IPS-NIHi7 (cell line): Measurements from ENCODE around the gene INPP5F.
"Not testable (repeated sequence)": the region's sequence is repeated elsewhere in the genome, so short reads cannot be mapped to it uniquely, and the experiment has no call there.

Source experiments
- DNase-seq: peaks from one replicate; pipeline ENCODE4 v3.0.0; 2012; ENCODE audit warnings: mixed read lengths; ENCODE audit errors: extremely low spot score

Gene INPP5F

GRCh38 chr10:119705434-119705831 is 20.4 kb upstream of the INPP5F start:
- DNase-seq, result no peak

GRCh38 chr10:119706521-119707278 is 19.1 kb upstream of the INPP5F start:
- DNase-seq, result no peak

GRCh38 chr10:119707331-119707730 is 18.5 kb upstream of the INPP5F start:
- not testable (repeated sequence) for DNase-seq

GRCh38 chr10:119710935-119711334 is 14.9 kb upstream of the INPP5F start:
- DNase-seq, result not testable (repeated sequence)

GRCh38 chr10:119713744-119714483 is 11.9 kb upstream of the INPP5F start:
- DNase-seq, result no peak

- DNase-seq, result no peak
Observed at GRCh38 chr10:119714484-119714816, 11.4 kb upstream of the INPP5F start.

- DNase-seq, result no peak
Observed at GRCh38 chr10:119715628-119716505, 10.0 kb upstream of the INPP5F start.

- DNase-seq, result no peak
Observed at GRCh38 chr10:119723161-119723560, 2.7 kb upstream of the INPP5F start.

- DNase-seq, result no peak
Observed at GRCh38 chr10:119723624-119724023, 2.2 kb upstream of the INPP5F start.

GRCh38 chr10:119724593-119725516 is 995 bp upstream of the INPP5F start:
- DNase-seq, result no peak

GRCh38 chr10:119725517-119725827 is 378 bp upstream of the INPP5F start:
- no peak for DNase-seq

GRCh38 chr10:119726676-119727261 is 919 bp downstream of the INPP5F start:
- no peak for DNase-seq

- no peak for DNase-seq
Observed at GRCh38 chr10:119728172-119728800, 2.4 kb downstream of the INPP5F start.

GRCh38 chr10:119734396-119735332 is 8.8 kb downstream of the INPP5F start:
- no peak for DNase-seq

GRCh38 chr10:119735451-119735850 is 9.6 kb downstream of the INPP5F start:
- DNase-seq, result no peak

- no peak for DNase-seq
Observed at GRCh38 chr10:119736220-119736619, 10.4 kb downstream of the INPP5F start.

- no peak for DNase-seq
Observed at GRCh38 chr10:119737039-119737663, 11.3 kb downstream of the INPP5F start.

GRCh38 chr10:119737823-119738222 is 12.0 kb downstream of the INPP5F start:
- peak; percentile 56 for DNase-seq

GRCh38 chr10:119738962-119739361 is 13.1 kb downstream of the INPP5F start:
- DNase-seq, result no peak
